ENCODE data around the gene RCSD1.

- TF ChIP-seq, protein P1, sequence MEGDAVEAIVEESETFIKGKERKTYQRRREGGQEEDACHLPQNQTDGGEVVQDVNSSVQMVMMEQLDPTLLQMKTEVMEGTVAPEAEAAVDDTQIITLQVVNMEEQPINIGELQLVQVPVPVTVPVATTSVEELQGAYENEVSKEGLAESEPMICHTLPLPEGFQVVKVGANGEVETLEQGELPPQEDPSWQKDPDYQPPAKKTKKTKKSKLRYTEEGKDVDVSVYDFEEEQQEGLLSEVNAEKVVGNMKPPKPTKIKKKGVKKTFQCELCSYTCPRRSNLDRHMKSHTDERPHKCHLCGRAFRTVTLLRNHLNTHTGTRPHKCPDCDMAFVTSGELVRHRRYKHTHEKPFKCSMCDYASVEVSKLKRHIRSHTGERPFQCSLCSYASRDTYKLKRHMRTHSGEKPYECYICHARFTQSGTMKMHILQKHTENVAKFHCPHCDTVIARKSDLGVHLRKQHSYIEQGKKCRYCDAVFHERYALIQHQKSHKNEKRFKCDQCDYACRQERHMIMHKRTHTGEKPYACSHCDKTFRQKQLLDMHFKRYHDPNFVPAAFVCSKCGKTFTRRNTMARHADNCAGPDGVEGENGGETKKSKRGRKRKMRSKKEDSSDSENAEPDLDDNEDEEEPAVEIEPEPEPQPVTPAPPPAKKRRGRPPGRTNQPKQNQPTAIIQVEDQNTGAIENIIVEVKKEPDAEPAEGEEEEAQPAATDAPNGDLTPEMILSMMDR (IDR thresholded peaks at IDR 0.05; ENCODE audit: low read length) = no peak
- no peak for TF ChIP-seq EZH2 (IDR thresholded peaks at IDR 0.05; ENCODE audit: borderline replicate concordance, low read length)
Observed at GRCh38 chr1:167582722-167583121, 47.3 kb upstream of the RCSD1 start.

All from OCI-LY1 (cell line).